22Rv1 (cell line): Measurements from ENCODE around the gene SRP54.

Source experiments
- CTCF ChIP-seq: fragments of 450-650 bp; IDR thresholded peaks from 2 replicates; pipeline ENCODE4 v1.5.1; 2017; ENCODE audit warnings: mild to moderate bottlenecking
- ZFX ChIP-seq: fragments of 450-650 bp; IDR thresholded peaks from 2 replicates; pipeline ENCODE4 v1.6.1; 2017; ENCODE audit warnings: antibody characterized with exemption, borderline replicate concordance

GRCh38 chr14:35078082-35078481, 95.3 kb downstream of the SRP54 start:
- TF ChIP-seq CTCF (no peak), ZFX (no peak)
